ENCODE measurements around the gene FASLG. TPM values are rescaled to one million over a fixed set of nuclear protein-coding genes. Genes with fewer than 3 reads are reported as not detected.
A peak's percentile ranks its signal among the peaks of the same experiment; 100 is the strongest.

Gene FASLG, protein sequence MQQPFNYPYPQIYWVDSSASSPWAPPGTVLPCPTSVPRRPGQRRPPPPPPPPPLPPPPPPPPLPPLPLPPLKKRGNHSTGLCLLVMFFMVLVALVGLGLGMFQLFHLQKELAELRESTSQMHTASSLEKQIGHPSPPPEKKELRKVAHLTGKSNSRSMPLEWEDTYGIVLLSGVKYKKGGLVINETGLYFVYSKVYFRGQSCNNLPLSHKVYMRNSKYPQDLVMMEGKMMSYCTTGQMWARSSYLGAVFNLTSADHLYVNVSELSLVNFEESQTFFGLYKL
- total RNA-seq (1 to 10 TPM; 1.4 to 7.1 (median 3.9) TPM), polyA plus RNA-seq (1 to 10 TPM in 1 of 3 donors, under 1 TPM in 2; 0.44 to 1.0 (median 0.50) TPM)
- long read RNA-seq, donor 1, partial matches to known transcripts: 0 of 3 reads
- long read RNA-seq, donor 1, other reads (novel, unspliced or antisense): 0 of 3 reads
- long read RNA-seq, donor 2, partial matches to known transcripts: 0 of 3 reads
- long read RNA-seq, donor 2, other reads (novel, unspliced or antisense): 0 of 3 reads

DNA sequence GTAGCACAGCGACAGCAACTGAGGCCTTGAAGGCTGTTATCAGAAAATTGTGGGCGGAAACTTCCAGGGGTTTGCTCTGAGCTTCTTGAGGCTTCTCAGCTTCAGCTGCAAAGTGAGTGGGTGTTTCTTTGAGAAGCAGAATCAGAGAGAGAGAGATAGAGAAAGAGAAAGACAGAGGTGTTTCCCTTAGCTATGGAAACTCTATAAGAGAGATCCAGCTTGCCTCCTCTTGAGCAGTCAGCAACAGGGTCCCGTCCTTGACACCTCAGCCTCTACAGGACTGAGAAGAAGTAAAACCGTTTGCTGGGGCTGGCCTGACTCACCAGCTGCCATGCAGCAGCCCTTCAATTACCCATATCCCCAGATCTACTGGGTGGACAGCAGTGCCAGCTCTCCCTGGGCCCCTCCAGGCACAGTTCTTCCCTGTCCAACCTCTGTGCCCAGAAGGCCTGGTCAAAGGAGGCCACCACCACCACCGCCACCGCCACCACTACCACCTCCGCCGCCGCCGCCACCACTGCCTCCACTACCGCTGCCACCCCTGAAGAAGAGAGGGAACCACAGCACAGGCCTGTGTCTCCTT lies at the start of gene FASLG:
TSS of gene FASLG (plus strand) at position 233 of the 583 bp plus-strand sequence. CDS start at position 332, 99 bp downstream.
- no peaks in the 10 kb centered on the region for H3K27me3 ChIP-seq (replicated peaks in 1 of 7)
- H3K27ac ChIP-seq: peak within 1 kb of the TSS in 7 of 8 donors; percentile 20 to 89 (median 77)
- H3K9me3 ChIP-seq: no peaks in the 10 kb centered on the region
- H3K36me3 ChIP-seq: no peaks in the 10 kb centered on the region
- TF ChIP-seq POLR2AphosphoS5 (IDR thresholded peaks at IDR 0.05): no peak
- no peak for TF ChIP-seq POLR2A (IDR thresholded peaks at IDR 0.05)
- TF ChIP-seq, protein P1, sequence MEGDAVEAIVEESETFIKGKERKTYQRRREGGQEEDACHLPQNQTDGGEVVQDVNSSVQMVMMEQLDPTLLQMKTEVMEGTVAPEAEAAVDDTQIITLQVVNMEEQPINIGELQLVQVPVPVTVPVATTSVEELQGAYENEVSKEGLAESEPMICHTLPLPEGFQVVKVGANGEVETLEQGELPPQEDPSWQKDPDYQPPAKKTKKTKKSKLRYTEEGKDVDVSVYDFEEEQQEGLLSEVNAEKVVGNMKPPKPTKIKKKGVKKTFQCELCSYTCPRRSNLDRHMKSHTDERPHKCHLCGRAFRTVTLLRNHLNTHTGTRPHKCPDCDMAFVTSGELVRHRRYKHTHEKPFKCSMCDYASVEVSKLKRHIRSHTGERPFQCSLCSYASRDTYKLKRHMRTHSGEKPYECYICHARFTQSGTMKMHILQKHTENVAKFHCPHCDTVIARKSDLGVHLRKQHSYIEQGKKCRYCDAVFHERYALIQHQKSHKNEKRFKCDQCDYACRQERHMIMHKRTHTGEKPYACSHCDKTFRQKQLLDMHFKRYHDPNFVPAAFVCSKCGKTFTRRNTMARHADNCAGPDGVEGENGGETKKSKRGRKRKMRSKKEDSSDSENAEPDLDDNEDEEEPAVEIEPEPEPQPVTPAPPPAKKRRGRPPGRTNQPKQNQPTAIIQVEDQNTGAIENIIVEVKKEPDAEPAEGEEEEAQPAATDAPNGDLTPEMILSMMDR (IDR thresholded peaks at IDR 0.05 in 8 of 11, conservative IDR thresholded peaks at IDR 0.05 in 3 of 11): no peak
- intact Hi-C loops (cut with DNase I; ENCODE audit: low total_unique reads): no loop called here
- DNase-seq: no peak
- H3K4me3 ChIP-seq: peak within 1 kb of the TSS; percentile 5 to 60 (median 22)
- H3K4me1 ChIP-seq: peaks cover 0 to 32% (median 15%) of the 10 kb centered on the region in 6 donors
- WGBS, 5 donors: 69 to 88% (median 85%) methylated on average over 11 of the region's 11 CpGs

DNA sequence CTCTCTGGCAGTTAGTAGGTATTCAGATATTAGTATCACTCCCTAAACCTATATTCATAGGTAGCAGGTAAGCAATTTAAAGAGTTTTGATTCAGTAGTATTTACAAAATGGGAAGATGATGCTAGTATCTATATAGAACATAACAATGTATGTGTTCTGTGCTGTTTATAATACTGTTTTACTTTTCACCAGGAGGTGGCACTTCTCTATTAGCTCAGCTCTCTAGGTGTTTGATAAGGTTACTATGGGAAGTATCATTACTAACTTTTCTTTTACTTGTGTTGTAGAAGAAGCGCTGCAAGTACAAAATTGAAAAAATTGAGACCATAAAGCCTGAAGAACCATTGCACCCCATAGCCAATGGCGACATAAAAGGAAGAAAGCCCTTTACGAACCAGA lies 49.4 kb upstream of the FASLG start:
- Histone ChIP-seq H3K4me3 (no peak overlapping the region), H3K27ac (no peak overlapping the region), H3K27me3 (replicated peaks in 1 of 7) (no peaks in the 10 kb centered on the region), H3K4me1 (no peaks in the 10 kb centered on the region), H3K36me3 (peaks cover 3 to 70% (median 18%) of the 10 kb centered on the region in 6 donors), H3K9me3 (no peaks in the 10 kb centered on the region)
- no peak for DNase-seq
- 88 to 94% (median 93%) methylated on average over 3 of the region's 3 CpGs for WGBS, 5 donors
- TF ChIP-seq POLR2AphosphoS5 (IDR thresholded peaks at IDR 0.05): no peak
- TF ChIP-seq POLR2A (IDR thresholded peaks at IDR 0.05): no peak
- TF ChIP-seq, protein P1 (IDR thresholded peaks at IDR 0.05 in 8 of 11, conservative IDR thresholded peaks at IDR 0.05 in 3 of 11): peak in 5 of 11 experiments; percentile 16 to 31 (median 21)
- intact Hi-C loops (cut with DNase I; ENCODE audit: low total_unique reads): no loop called here

DNA sequence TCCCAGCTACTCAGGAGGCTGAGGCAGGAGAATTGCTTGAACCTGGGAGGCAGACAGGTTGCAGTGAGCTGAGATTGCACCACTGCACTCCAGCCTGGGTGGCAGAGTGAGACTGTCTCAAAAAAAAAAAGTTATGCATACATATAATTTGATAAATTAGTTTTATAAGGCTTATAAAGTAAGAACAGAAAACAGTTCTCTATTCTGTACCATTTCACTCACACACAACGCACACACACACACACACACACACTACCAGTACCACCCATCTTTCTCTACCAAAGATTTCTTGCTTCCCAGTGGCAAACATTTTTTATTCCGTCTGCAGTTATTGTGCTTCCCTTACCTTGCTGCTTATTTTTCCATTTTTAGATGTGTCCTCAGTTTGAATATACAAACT lies 46.4 kb upstream of the FASLG start:
- peaks cover 0 to 21% (median 0%) of the 10 kb centered on the region in 8 donors for H3K9me3 ChIP-seq
- intact Hi-C loops (cut with DNase I; ENCODE audit: low total_unique reads): no loop called here
- H3K27ac ChIP-seq: no peak overlapping the region
- no peak for DNase-seq
- peaks cover 3 to 45% (median 18%) of the 10 kb centered on the region in 6 donors for H3K36me3 ChIP-seq
- no peaks in the 10 kb centered on the region for H3K27me3 ChIP-seq (replicated peaks in 1 of 7)
- H3K4me1 ChIP-seq: no peaks in the 10 kb centered on the region
- WGBS, 5 donors: 83 to 96% (median 94%) methylated on average over 2 of the region's 2 CpGs
- no peak for TF ChIP-seq POLR2AphosphoS5 (IDR thresholded peaks at IDR 0.05)
- no peak for TF ChIP-seq POLR2A (IDR thresholded peaks at IDR 0.05)
- TF ChIP-seq, protein P1 (IDR thresholded peaks at IDR 0.05 in 8 of 11, conservative IDR thresholded peaks at IDR 0.05 in 3 of 11): no peak
- no peak overlapping the region for H3K4me3 ChIP-seq

DNA sequence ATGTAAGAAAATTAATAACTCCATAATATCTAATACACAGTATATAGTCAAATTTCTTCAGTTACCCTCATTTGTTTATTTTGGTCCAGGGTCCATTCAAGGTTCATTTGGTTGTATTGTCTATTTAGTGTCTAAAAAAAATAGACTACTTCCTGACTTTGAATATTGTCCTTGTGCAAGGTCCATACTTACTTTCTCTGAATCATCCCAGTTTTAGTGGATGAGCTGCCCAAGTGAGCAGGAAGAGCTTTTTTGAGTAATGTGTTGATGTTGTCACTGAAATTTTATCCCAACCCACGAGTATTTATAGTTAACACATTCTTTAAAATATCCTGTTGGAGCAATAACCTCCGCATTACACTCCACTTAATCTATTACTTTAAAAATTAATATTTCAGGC lies 45.6 kb upstream of the FASLG start:
- H3K4me1 ChIP-seq: no peaks in the 10 kb centered on the region
- H3K9me3 ChIP-seq: peaks cover 0 to 29% (median 3%) of the 10 kb centered on the region in 8 donors
- TF ChIP-seq, protein P1 (IDR thresholded peaks at IDR 0.05 in 8 of 11, conservative IDR thresholded peaks at IDR 0.05 in 3 of 11): no peak
- TF ChIP-seq POLR2AphosphoS5 (IDR thresholded peaks at IDR 0.05) (no peak), POLR2A (IDR thresholded peaks at IDR 0.05) (no peak)
- no peak overlapping the region for H3K27ac ChIP-seq
- H3K4me3 ChIP-seq: no peak overlapping the region
- WGBS, 5 donors: 63 to 85% (median 78%) methylated on average over 2 of the region's 2 CpGs
- intact Hi-C loops (cut with DNase I; ENCODE audit: low total_unique reads): no loop called here
- no peak for DNase-seq
- peaks cover 3 to 42% (median 18%) of the 10 kb centered on the region in 6 donors for H3K36me3 ChIP-seq
- no peaks in the 10 kb centered on the region for H3K27me3 ChIP-seq (replicated peaks in 1 of 7)
